Neural cell (in vitro differentiated cells): ENCODE data around the gene RASAL2.

ENCODE experiments used
- CTCF ChIP-seq: fragments of 450-650 bp; IDR thresholded peaks from 2 replicates; pipeline ENCODE4 v1.5.1; 2014; ENCODE audit warnings: antibody characterized with exemption, mild to moderate bottlenecking, moderate library complexity; ENCODE audit not compliant: poor library complexity, severe bottlenecking
- EP300 ChIP-seq: fragments of 450-650 bp; conservative IDR thresholded peaks from 2 replicates; pipeline ENCODE4 v1.6.1; 2014; ENCODE audit warnings: antibody characterized with exemption, mild to moderate bottlenecking, moderate library complexity; ENCODE audit not compliant: poor library complexity, severe bottlenecking
- EZH2 ChIP-seq: fragments of 200-600, 300-800 bp; shearing (Covaris generic), sonication (generic); IDR thresholded peaks from 2 replicates; pipeline ENCODE4 v1.6.1; 2014; ENCODE audit warnings: antibody characterized with exemption, low read length, borderline replicate concordance, mild to moderate bottlenecking; ENCODE audit not compliant: insufficient read depth, poor library complexity, severe bottlenecking
- MXI1 ChIP-seq: fragments of 450-650 bp; conservative IDR thresholded peaks from 2 replicates; pipeline ENCODE4 v1.6.1; 2014; ENCODE audit warnings: antibody characterized with exemption, mild to moderate bottlenecking; ENCODE audit not compliant: poor library complexity, severe bottlenecking
- POLR2AphosphoS5 ChIP-seq: IDR thresholded peaks from 2 replicates; pipeline ENCODE4 v1.6.1; 2012
- RAD21 ChIP-seq: fragments of 450-650 bp; conservative IDR thresholded peaks from 2 replicates; pipeline ENCODE4 v1.6.1; 2014; ENCODE audit warnings: antibody characterized with exemption, mild to moderate bottlenecking, moderate library complexity
- REST ChIP-seq: IDR thresholded peaks from 2 replicates; pipeline ENCODE4 v1.6.1; 2012; ENCODE audit warnings: borderline replicate concordance

DNA sequence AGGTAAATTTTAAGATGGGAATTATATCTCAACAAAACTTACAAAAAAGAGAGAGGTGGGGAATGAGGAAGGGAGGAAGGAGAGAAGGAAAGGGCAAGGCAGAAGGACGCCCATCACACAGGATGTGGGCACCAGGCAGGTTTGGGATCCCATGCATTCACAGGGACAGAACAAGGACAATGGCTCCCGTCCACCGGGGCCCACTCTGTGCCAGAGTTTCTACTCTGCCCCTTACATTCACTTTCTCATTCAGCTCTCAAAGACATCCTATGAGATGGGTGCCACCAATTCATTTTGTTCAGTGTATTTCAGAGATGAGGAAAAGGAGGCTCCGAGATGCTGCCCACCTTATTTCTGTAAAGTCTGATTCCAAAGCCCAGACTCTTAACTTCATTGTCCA, 395.5 kb downstream of the RASAL2 start:
- TF ChIP-seq CTCF (no peak), POLR2AphosphoS5 (no peak), EZH2 (no peak), RAD21 (no peak), EP300 (no peak), MXI1 (no peak), REST (no peak)
